B cell (primary cell): ENCODE measurements around the gene UBE2D3. TPM values are rescaled to one million over a fixed set of nuclear protein-coding genes. Genes with fewer than 3 reads are reported as not detected.

Source experiments
- ATAC-seq: fragments of 200-7000 bp; cut with Tn5 transposase; one replicate; pipeline ENCODE4 v1.10.0; 2021; ENCODE audit warnings: low read depth, mild to moderate bottlenecking, moderate number of reproducible peaks, moderate library complexity
- CTCF ChIA-PET: fragments of 350-600 bp; sonication (Branson Sonifier 250); formaldehyde crosslinking; loops from one replicate; lab custom pipeline; 2021; ENCODE audit warnings: antibody characterized with exemption, inconsistent platforms; lab: Charles Lee
- POLR2A ChIA-PET: fragments of 350-600 bp; sonication (Branson Sonifier 250); formaldehyde crosslinking; loops from one replicate; lab custom pipeline; 2021; ENCODE audit warnings: antibody characterized with exemption; lab: Charles Lee
- DNase-seq: peaks from one replicate; pipeline ENCODE4 v3.0.0; 2013
- H2AFZ ChIP-seq: 2 replicates; pipeline ENCODE4 v1.6.1; 2012; ENCODE audit warnings: mild to moderate bottlenecking, low read depth, low read length; ENCODE audit not compliant: insufficient read depth, poor library complexity, severe bottlenecking
- H3K27ac ChIP-seq, 2 donors: 1 replicate in 1 of 2; 2 replicates in 1 of 2; pipeline ENCODE4 v1.5.1; 2012 to 2013; ENCODE audit warnings: low read length in 2 of 2, mild to moderate bottlenecking in 2 of 2, moderate library complexity in 1 of 2
- H3K27me3 ChIP-seq, 4 experiments: fragments of 200-600 bp in 1 of 4; sonication (generic) in 1 of 4; replicated peaks in 1 of 4; 1 replicate in 2 of 4; 2 replicates in 2 of 4; pipeline versions ENCODE4 v1.6.1 to v1.7.0; 2013 to 2016; ENCODE audit warnings: low read length in 3 of 4, mild to moderate bottlenecking in 2 of 4, mixed read lengths in 1 of 4, moderate library complexity in 1 of 4; ENCODE audit not compliant: insufficient read depth in 4 of 4, control insufficient read depth in 3 of 4; ENCODE audit errors: control extremely low read depth in 1 of 4
- H3K36me3 ChIP-seq, 2 experiments: replicated peaks in 1 of 2; 1 replicate in 1 of 2; 2 replicates in 1 of 2; pipeline versions ENCODE4 v1.6.1 to v1.7.1; 2013; ENCODE audit warnings: low read length in 1 of 2; ENCODE audit not compliant: insufficient read depth in 2 of 2, control insufficient read depth in 1 of 2; ENCODE audit errors: control extremely low read depth in 1 of 2, extremely low read depth in 1 of 2
- H3K4me1 ChIP-seq, 2 donors: fragments of 200-600 bp in 1 of 2; sonication (generic) in 1 of 2; 1 replicate in 1 of 2; 2 replicates in 1 of 2; pipeline versions ENCODE4 v1.5.1 to v1.6.1; 2013 to 2017; ENCODE audit warnings: low read length in 2 of 2; ENCODE audit not compliant: control insufficient read depth in 2 of 2, insufficient read depth in 2 of 2
- H3K4me2 ChIP-seq: replicated peaks from 2 replicates; pipeline ENCODE3; 2012; ENCODE audit warnings: mild to moderate bottlenecking, low read depth, low read length; ENCODE audit not compliant: poor library complexity, severe bottlenecking
- H3K4me3 ChIP-seq, 5 experiments: fragments of 200-600 bp in 1 of 5; sonication (generic) in 1 of 5; 1 replicate in 3 of 5; 2 replicates in 2 of 5; pipeline versions ENCODE4 v1.5.1 to v1.7.0; 2011 to 2016; ENCODE audit warnings: low read length in 4 of 5, mild to moderate bottlenecking in 4 of 5, low read depth in 2 of 5, control low read depth in 1 of 5, moderate library complexity in 1 of 5; ENCODE audit not compliant: insufficient read depth in 1 of 5; ENCODE audit errors: control extremely low read depth in 1 of 5, extremely low read depth in 1 of 5
- H3K79me2 ChIP-seq: fragments of 200-600 bp; sonication (generic); one replicate; pipeline ENCODE4 v1.6.0; 2016; ENCODE audit warnings: low read length; ENCODE audit not compliant: control insufficient read depth, insufficient read depth
- H3K9ac ChIP-seq: fragments of 200-600 bp; sonication (generic); 2 replicates; pipeline ENCODE4 v1.6.1; 2017; ENCODE audit warnings: mild to moderate bottlenecking, low read length, moderate library complexity
- H3K9me3 ChIP-seq, 3 donors: one replicate each; pipeline versions ENCODE4 v1.6.1 to v1.7.1; 2013; ENCODE audit warnings: low read length in 2 of 3; ENCODE audit not compliant: control insufficient read depth in 2 of 3, insufficient read depth in 1 of 3; ENCODE audit errors: control extremely low read depth in 1 of 3
- H4K20me1 ChIP-seq: 2 replicates; pipeline ENCODE4 v1.6.0; 2012; ENCODE audit warnings: mild to moderate bottlenecking, low read length; ENCODE audit not compliant: insufficient read depth, control insufficient read depth, poor library complexity, severe bottlenecking
- H3K27ac Mint-ChIP-seq: one replicate; pipeline ENCODE4 v1.8.0; 2021; ENCODE audit warnings: mixed read lengths
- H3K27me3 Mint-ChIP-seq: one replicate; pipeline ENCODE4 v1.8.0; 2021; ENCODE audit warnings: mixed read lengths
- H3K4me1 Mint-ChIP-seq: one replicate; pipeline ENCODE4 v1.8.0; 2021; ENCODE audit warnings: mixed read lengths
- H3K4me3 Mint-ChIP-seq: one replicate; pipeline ENCODE4 v1.8.0; 2021; ENCODE audit warnings: mixed read lengths
- H3K9me3 Mint-ChIP-seq: one replicate; pipeline ENCODE4 v1.8.0; 2022; ENCODE audit warnings: mixed read lengths; ENCODE audit not compliant: insufficient read depth
- EZH2 ChIP-seq: IDR thresholded peaks from 2 replicates; pipeline ENCODE4 v1.6.1; 2012; ENCODE audit warnings: borderline replicate concordance, low read depth, mild to moderate bottlenecking, moderate library complexity, low read length; ENCODE audit not compliant: insufficient read depth, poor library complexity, severe bottlenecking
- WGBS: methylation state at CpG from one replicate; pipeline ENCODE4 v1.1.5; 2013; ENCODE audit warnings: missing lambda C conversion rate; ENCODE audit not compliant: insufficient coverage; 5-methylcytosine and 5-hydroxymethylcytosine counted together
- intact Hi-C: fragments of 100-400 bp; cut with micrococcal nuclease; formaldehyde crosslinking; loops from one replicate; pipeline ENCODE4 v1.10.0; 2022
- polyA plus RNA-seq: library from polyadenylated mRNA; depleted of rRNA; stranded (reverse); fragments of >200 nt; gene quantifications from 2 replicates; pipeline ENCODE4 v1.2.3, GENCODE V29; 2012
- total RNA-seq, 2 donors: library from RNA; stranded (reverse); fragments of 120-200 nt in 1 of 2; gene quantifications; 1 replicate in 1 of 2; 2 replicates in 1 of 2; pipeline versions ENCODE4 v1.2.3 to v1.2.4, GENCODE V29; 2013 to 2022
- TF ChIP-seq, protein P1 (sequence below): fragments of 200-600 bp; IDR thresholded peaks from one replicate; pipeline ENCODE4 v1.8.0; 2022; ENCODE audit warnings: antibody characterized with exemption, mild to moderate bottlenecking

The UBE2D3 gene
- total and polyA plus RNA-seq, 2 donors (not counting 1 experiment from before 2014, with no cell fraction given) = 223 to 264 TPM

DNA sequence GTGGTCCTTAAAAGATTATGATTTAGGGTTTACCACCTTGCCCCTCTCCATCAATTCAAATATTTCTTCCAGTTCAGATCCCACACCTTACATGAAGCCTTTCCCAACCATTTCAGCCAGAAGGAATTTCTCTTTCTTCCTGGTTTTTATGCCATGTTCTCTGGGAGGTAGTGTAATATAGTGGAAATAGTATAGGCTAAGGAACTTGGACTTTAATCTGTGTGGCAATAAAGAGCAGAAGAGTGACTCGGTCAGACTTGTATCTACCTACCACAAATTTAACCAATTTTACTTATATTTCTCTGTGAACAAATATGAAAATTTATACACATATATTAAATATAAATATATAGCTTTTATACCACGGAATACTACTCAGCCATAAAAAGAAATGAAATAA is 23.0 kb upstream of the UBE2D3 start:
- no peaks in the 10 kb centered on the region for H3K4me1 ChIP-seq
- ATAC-seq = no peak
- H3K27me3 ChIP-seq = no peaks in the 10 kb centered on the region
- H2AFZ ChIP-seq = no peak overlapping the region
- H3K27ac ChIP-seq = no peak overlapping the region
- DNase-seq = no peak
- no peak overlapping the region for H3K4me3 Mint-ChIP-seq
- H3K36me3 ChIP-seq = no peaks in the 10 kb centered on the region
- H3K9me3 ChIP-seq = no peaks in the 10 kb centered on the region
- no peaks in the 10 kb centered on the region for H3K9me3 Mint-ChIP-seq
- intact Hi-C loops = no loop called here
- H3K79me2 ChIP-seq = peaks cover 7% of the 10 kb centered on the region
- no peaks in the 10 kb centered on the region for H3K27me3 Mint-ChIP-seq
- POLR2A ChIA-PET = no interaction called here
- H3K27ac Mint-ChIP-seq = no peak overlapping the region
- no peak overlapping the region for H3K9ac ChIP-seq
- no peak overlapping the region for H3K4me2 ChIP-seq
- TF ChIP-seq, protein P1, sequence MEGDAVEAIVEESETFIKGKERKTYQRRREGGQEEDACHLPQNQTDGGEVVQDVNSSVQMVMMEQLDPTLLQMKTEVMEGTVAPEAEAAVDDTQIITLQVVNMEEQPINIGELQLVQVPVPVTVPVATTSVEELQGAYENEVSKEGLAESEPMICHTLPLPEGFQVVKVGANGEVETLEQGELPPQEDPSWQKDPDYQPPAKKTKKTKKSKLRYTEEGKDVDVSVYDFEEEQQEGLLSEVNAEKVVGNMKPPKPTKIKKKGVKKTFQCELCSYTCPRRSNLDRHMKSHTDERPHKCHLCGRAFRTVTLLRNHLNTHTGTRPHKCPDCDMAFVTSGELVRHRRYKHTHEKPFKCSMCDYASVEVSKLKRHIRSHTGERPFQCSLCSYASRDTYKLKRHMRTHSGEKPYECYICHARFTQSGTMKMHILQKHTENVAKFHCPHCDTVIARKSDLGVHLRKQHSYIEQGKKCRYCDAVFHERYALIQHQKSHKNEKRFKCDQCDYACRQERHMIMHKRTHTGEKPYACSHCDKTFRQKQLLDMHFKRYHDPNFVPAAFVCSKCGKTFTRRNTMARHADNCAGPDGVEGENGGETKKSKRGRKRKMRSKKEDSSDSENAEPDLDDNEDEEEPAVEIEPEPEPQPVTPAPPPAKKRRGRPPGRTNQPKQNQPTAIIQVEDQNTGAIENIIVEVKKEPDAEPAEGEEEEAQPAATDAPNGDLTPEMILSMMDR = no peak
- no peak for TF ChIP-seq EZH2
- H3K4me1 Mint-ChIP-seq = peaks cover 4% of the 10 kb centered on the region
- CTCF ChIA-PET = no interaction called here
- WGBS = no CpG with 5 or more reads among the region's 2 CpGs
- H4K20me1 ChIP-seq = no peaks in the 10 kb centered on the region
- H3K4me3 ChIP-seq = no peak overlapping the region

- Histone ChIP-seq H3K4me2 (no peak overlapping the region), H3K27me3 (no peaks in the 10 kb centered on the region), H3K9me3 (no peaks in the 10 kb centered on the region), H3K79me2 (peaks cover 7% of the 10 kb centered on the region), H4K20me1 (no peaks in the 10 kb centered on the region), H3K36me3 (no peaks in the 10 kb centered on the region), H3K27ac (no peak overlapping the region), H3K4me1 (no peaks in the 10 kb centered on the region), H2AFZ (no peak overlapping the region), H3K4me3 (no peak overlapping the region), H3K9ac (no peak overlapping the region)
- Mint-ChIP-seq H3K4me1 (peaks cover 4% of the 10 kb centered on the region), H3K4me3 (no peak overlapping the region), H3K9me3 (no peaks in the 10 kb centered on the region), H3K27ac (no peak overlapping the region), H3K27me3 (no peaks in the 10 kb centered on the region)
- CTCF ChIA-PET = no interaction called here
- POLR2A ChIA-PET = no interaction called here
- no peak for DNase-seq
- no peak for ATAC-seq
- no CpG with 5 or more reads among the region's 3 CpGs for WGBS
- intact Hi-C loops = no loop called here
- TF ChIP-seq EZH2 = no peak
- TF ChIP-seq, protein P1 = no peak
These were observed 22.3 kb upstream of the UBE2D3 start for GRCh38 chr4:102849579-102850104.
